Liver (tissue), 9 donors: ENCODE results near the gene ULK4. TPM values are rescaled to one million over a fixed set of nuclear protein-coding genes. Genes with fewer than 3 reads are reported as not detected.

ENCODE experiments used
- DNase-seq: peaks from one replicate; pipeline ENCODE4 v3.0.0-alpha.2; 2017; ENCODE audit warnings: low spot score
- H3K27ac ChIP-seq, 2 donors: one replicate each; pipeline ENCODE4 v1.7.0; 2013; ENCODE audit warnings: inconsistent platforms in 2 of 2, low read length in 2 of 2, control low read depth in 1 of 2, low read depth in 1 of 2, mild to moderate bottlenecking in 1 of 2
- H3K27me3 ChIP-seq, 4 donors: one replicate each; pipeline versions ENCODE4 v1.6.1 to v1.7.0; 2013; ENCODE audit warnings: low read length in 3 of 4, inconsistent platforms in 1 of 4, mild to moderate bottlenecking in 1 of 4, moderate library complexity in 1 of 4; ENCODE audit not compliant: control insufficient read depth in 4 of 4, insufficient read depth in 4 of 4
- H3K36me3 ChIP-seq, 4 donors: one replicate each; pipeline versions ENCODE4 v1.6.1 to v1.7.0; 2013; ENCODE audit warnings: low read length in 3 of 4, mild to moderate bottlenecking in 3 of 4, low read depth in 1 of 4, moderate library complexity in 1 of 4; ENCODE audit not compliant: control insufficient read depth in 4 of 4, insufficient read depth in 3 of 4
- H3K4me1 ChIP-seq, 4 donors: one replicate each; pipeline versions ENCODE4 v1.6.1 to v1.7.0; 2013; ENCODE audit warnings: low read length in 3 of 4, mild to moderate bottlenecking in 3 of 4, moderate library complexity in 1 of 4; ENCODE audit not compliant: control insufficient read depth in 4 of 4, insufficient read depth in 4 of 4
- H3K4me3 ChIP-seq, 3 donors: one replicate each; pipeline versions ENCODE4 v1.6.1 to v1.7.0; 2013; ENCODE audit warnings: low read length in 3 of 3, control low read depth in 1 of 3, low read depth in 1 of 3, mild to moderate bottlenecking in 1 of 3
- H3K9ac ChIP-seq, 2 donors: one replicate each; pipeline ENCODE4 v1.7.0; 2013; ENCODE audit warnings: low read length in 2 of 2, mild to moderate bottlenecking in 2 of 2, moderate library complexity in 2 of 2, control low read depth in 1 of 2, low read depth in 1 of 2
- H3K9me3 ChIP-seq, 4 donors: one replicate each; pipeline versions ENCODE4 v1.6.1 to v1.7.0; 2013; ENCODE audit warnings: low read length in 3 of 4; ENCODE audit not compliant: control insufficient read depth in 4 of 4
- EGR1 ChIP-seq, 2 donors: IDR thresholded peaks; 2 replicates each; pipeline ENCODE4 v1.6.1; 2016 to 2018; ENCODE audit warnings: antibody characterized with exemption in 2 of 2, low read depth in 2 of 2
- FOXA1 ChIP-seq: IDR thresholded peaks from 2 replicates; pipeline ENCODE4 v1.6.1; 2016; ENCODE audit warnings: antibody characterized with exemption
- FOXA2 ChIP-seq: IDR thresholded peaks from 2 replicates; pipeline ENCODE4 v1.6.1; 2016; ENCODE audit warnings: antibody characterized with exemption
- HNF4A ChIP-seq, 2 donors: conservative IDR thresholded peaks; 2 replicates each; pipeline ENCODE4 v1.6.1; 2016; ENCODE audit warnings: antibody characterized with exemption in 2 of 2, mild to moderate bottlenecking in 2 of 2
- HNF4G ChIP-seq: IDR thresholded peaks from 2 replicates; pipeline ENCODE4 v1.6.1; 2016; ENCODE audit warnings: antibody characterized with exemption
- JUND ChIP-seq, 2 donors: IDR thresholded peaks; 2 replicates each; pipeline ENCODE4 v1.6.1; 2016; ENCODE audit warnings: antibody characterized with exemption in 2 of 2
- RAD21 ChIP-seq, 2 donors: IDR thresholded peaks; 2 replicates each; pipeline ENCODE4 v1.6.1; 2016; ENCODE audit warnings: antibody characterized with exemption in 2 of 2, mild to moderate bottlenecking in 2 of 2
- TAF1 ChIP-seq: conservative IDR thresholded peaks from 2 replicates; pipeline ENCODE4 v1.6.1; 2016; ENCODE audit warnings: antibody characterized with exemption, mild to moderate bottlenecking
- WGBS: extraction: QIAGEN DNeasy Blood & Tissue Kit; methylation state at CpG from one replicate; pipeline ENCODE4 v1.1.7; 2013; 5-methylcytosine and 5-hydroxymethylcytosine counted together
- polyA plus RNA-seq, 2 donors: library from polyadenylated mRNA; stranded (reverse) in 1 of 2; unstranded in 1 of 2; fragments of 200-250 nt in 1 of 2; fragments of >200 nt in 1 of 2; fragmentation: Nextera tagmentation in 1 of 2; extraction: Ambion mirVana in 1 of 2; gene quantifications; one replicate each; pipeline versions ENCODE4 v1.2.1 to v1.2.3, GENCODE V29; 2013 to 2015
- total RNA-seq, 2 donors: library from RNA; depleted of rRNA; stranded (reverse); fragments of >200 nt; gene quantifications; one replicate each; pipeline ENCODE4 v1.2.3, GENCODE V29; 2014
- TF ChIP-seq, protein P1 (sequence below): fragments of 150-350 bp; IDR thresholded peaks from 2 replicates; pipeline ENCODE4 v1.5.1; 2017; ENCODE audit warnings: improper control_type of control experiment, low read depth, low read length; ENCODE audit not compliant: missing input control
- TF ChIP-seq, protein P2 (sequence below): IDR thresholded peaks from 2 replicates; pipeline ENCODE4 v1.6.1; 2016; ENCODE audit warnings: antibody characterized with exemption
- TF ChIP-seq, protein P3 (sequence below): IDR thresholded peaks from 2 replicates; pipeline ENCODE4 v1.6.1; 2016; ENCODE audit warnings: antibody characterized with exemption
- TF ChIP-seq, protein P4 (sequence below): IDR thresholded peaks from 2 replicates; pipeline ENCODE4 v1.6.1; 2016; ENCODE audit warnings: antibody characterized with exemption
- TF ChIP-seq, protein P5 (sequence below): IDR thresholded peaks from 2 replicates; pipeline ENCODE4 v1.6.1; 2016; ENCODE audit warnings: antibody characterized with exemption, mild to moderate bottlenecking
- donor health status: healthy.
- donor health status: healthy.
- donor health status: healthy.
- donor health status: healthy.
- donor health status: healthy.

The ULK4 gene
- total and polyA plus RNA-seq, 4 donors, result 1.1 to 11.5 (median 3.2) TPM

DNA sequence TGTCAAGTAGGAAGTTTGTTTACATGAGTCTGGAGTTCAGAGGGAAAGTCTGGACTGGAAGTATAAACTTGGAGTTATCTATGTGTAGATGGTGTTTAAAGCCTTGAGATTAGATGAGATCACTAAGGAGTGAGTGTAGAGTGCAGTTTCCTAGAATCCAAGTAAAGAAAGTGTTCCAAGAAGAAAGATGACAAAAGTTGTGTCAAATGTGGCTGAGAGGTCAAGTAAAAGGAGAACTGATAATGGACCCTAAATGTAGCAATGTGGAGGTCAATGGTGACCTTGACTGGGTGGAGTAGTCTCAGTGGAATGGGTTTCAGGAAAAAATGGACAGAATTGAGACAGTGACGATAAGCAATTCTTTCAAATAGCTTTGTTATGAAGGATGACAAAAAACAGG lies 39.9 kb upstream of the ULK4 start:
- TF ChIP-seq, protein P1, sequence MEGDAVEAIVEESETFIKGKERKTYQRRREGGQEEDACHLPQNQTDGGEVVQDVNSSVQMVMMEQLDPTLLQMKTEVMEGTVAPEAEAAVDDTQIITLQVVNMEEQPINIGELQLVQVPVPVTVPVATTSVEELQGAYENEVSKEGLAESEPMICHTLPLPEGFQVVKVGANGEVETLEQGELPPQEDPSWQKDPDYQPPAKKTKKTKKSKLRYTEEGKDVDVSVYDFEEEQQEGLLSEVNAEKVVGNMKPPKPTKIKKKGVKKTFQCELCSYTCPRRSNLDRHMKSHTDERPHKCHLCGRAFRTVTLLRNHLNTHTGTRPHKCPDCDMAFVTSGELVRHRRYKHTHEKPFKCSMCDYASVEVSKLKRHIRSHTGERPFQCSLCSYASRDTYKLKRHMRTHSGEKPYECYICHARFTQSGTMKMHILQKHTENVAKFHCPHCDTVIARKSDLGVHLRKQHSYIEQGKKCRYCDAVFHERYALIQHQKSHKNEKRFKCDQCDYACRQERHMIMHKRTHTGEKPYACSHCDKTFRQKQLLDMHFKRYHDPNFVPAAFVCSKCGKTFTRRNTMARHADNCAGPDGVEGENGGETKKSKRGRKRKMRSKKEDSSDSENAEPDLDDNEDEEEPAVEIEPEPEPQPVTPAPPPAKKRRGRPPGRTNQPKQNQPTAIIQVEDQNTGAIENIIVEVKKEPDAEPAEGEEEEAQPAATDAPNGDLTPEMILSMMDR, result no peak
- TF ChIP-seq FOXA1 (no peak), EGR1 (IDR thresholded peaks at IDR 0.05; ENCODE audit: low read depth in 2 of 2) (no peak), HNF4G (no peak), FOXA2 (no peak), TAF1 (no peak), RAD21 (IDR thresholded peaks at IDR 0.05) (no peak)
- TF ChIP-seq, protein P2, sequence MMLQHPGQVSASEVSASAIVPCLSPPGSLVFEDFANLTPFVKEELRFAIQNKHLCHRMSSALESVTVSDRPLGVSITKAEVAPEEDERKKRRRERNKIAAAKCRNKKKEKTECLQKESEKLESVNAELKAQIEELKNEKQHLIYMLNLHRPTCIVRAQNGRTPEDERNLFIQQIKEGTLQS, result no peak
- TF ChIP-seq, protein P3, sequence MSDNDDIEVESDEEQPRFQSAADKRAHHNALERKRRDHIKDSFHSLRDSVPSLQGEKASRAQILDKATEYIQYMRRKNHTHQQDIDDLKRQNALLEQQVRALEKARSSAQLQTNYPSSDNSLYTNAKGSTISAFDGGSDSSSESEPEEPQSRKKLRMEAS, result no peak
- TF ChIP-seq, protein P4, sequence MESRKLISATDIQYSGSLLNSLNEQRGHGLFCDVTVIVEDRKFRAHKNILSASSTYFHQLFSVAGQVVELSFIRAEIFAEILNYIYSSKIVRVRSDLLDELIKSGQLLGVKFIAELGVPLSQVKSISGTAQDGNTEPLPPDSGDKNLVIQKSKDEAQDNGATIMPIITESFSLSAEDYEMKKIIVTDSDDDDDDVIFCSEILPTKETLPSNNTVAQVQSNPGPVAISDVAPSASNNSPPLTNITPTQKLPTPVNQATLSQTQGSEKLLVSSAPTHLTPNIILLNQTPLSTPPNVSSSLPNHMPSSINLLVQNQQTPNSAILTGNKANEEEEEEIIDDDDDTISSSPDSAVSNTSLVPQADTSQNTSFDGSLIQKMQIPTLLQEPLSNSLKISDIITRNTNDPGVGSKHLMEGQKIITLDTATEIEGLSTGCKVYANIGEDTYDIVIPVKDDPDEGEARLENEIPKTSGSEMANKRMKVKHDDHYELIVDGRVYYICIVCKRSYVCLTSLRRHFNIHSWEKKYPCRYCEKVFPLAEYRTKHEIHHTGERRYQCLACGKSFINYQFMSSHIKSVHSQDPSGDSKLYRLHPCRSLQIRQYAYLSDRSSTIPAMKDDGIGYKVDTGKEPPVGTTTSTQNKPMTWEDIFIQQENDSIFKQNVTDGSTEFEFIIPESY, result no peak
- no peaks in the 10 kb centered on the region for H3K36me3 ChIP-seq
- H3K4me1 ChIP-seq, result no peaks in the 10 kb centered on the region
- H3K27ac ChIP-seq, result no peak overlapping the region
- no peak for DNase-seq
- no peak overlapping the region for H3K9ac ChIP-seq
- 93% methylated on average over 1 of the region's 1 CpG for WGBS
- no peaks in the 10 kb centered on the region for H3K9me3 ChIP-seq
- no peaks in the 10 kb centered on the region for H3K27me3 ChIP-seq
- no peak overlapping the region for H3K4me3 ChIP-seq

DNA sequence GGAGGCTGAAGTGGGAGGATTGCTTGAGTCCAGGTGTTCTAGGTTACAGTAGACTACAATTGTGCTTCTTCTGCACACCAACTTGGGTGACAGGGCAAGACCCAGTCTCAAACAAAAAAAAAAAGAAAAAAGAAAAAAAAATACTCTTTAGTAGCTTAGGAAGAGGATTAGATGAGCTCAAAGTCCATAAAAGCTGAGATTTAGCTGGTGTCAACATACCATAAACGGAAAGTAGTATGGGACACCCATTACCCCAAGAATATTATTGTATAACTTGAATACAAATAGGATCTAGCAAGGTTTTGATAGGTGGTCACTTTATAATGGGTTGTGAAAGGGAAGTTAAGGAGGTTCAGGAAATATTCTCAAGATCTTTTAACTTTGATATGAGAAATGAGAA lies 38.0 kb upstream of the ULK4 start:
- WGBS, result 65% methylated on average over 1 of the region's 1 CpG
- DNase-seq, result no peak
- Histone ChIP-seq H3K4me3 (no peak overlapping the region), H3K9ac (no peak overlapping the region), H3K36me3 (no peaks in the 10 kb centered on the region), H3K27me3 (no peaks in the 10 kb centered on the region), H3K27ac (no peak overlapping the region), H3K9me3 (no peaks in the 10 kb centered on the region), H3K4me1 (no peaks in the 10 kb centered on the region)
- TF ChIP-seq HNF4A (conservative IDR thresholded peaks at IDR 0.05), result no peak

DNA sequence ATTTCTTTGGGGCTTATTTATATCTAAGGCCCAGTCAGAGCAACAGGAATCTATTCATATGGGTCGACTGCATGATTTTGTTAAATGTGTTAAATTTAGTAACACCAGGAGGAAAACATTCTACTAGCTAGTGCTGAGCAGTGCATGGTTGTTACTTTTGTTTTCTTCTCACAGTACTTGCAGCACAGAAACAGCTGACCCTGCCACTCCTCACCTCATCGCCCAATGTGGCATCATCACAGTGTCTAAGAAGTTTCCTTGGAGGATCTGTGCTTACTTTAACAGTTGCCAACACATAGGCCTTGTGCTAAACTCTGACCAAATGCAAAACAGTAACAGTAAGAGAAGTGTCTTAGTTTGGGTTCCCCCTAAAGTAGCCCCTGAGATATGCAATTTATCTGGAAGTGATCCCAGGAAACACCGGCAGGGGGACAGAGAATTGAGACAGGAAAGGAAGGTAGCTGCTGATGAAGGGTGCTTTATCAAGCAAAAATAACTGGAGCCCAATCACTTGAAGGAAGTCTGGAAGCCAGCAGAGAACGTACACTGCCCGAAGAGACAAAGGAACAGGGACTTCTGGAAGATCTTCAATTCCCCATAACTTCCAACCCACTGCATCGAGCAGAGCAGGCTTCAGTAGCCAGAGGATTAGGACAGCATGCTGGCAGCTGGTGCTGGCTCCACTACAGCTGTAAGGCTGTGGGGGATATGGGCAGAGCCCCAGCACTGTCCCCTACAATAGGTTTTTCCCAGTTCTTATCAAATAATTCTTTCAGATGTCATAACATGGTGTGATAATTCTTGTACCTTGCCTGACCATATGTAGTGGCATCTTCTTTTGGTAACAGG lies 36.0 kb upstream of the ULK4 start:
- WGBS, result 73% methylated on average over 6 of the region's 6 CpGs
- Histone ChIP-seq H3K27me3 (no peaks in the 10 kb centered on the region), H3K27ac (no peak overlapping the region), H3K4me3 (no peak overlapping the region), H3K9me3 (no peaks in the 10 kb centered on the region), H3K9ac (no peak overlapping the region), H3K36me3 (no peaks in the 10 kb centered on the region), H3K4me1 (no peaks in the 10 kb centered on the region)
- DNase-seq, result no peak
- no peak for TF ChIP-seq JUND (IDR thresholded peaks at IDR 0.05)
- TF ChIP-seq RAD21 (IDR thresholded peaks at IDR 0.05), result peak; percentile 22 to 69
- TF ChIP-seq, protein P1, result peak; percentile 22
- TF ChIP-seq, protein P5, sequence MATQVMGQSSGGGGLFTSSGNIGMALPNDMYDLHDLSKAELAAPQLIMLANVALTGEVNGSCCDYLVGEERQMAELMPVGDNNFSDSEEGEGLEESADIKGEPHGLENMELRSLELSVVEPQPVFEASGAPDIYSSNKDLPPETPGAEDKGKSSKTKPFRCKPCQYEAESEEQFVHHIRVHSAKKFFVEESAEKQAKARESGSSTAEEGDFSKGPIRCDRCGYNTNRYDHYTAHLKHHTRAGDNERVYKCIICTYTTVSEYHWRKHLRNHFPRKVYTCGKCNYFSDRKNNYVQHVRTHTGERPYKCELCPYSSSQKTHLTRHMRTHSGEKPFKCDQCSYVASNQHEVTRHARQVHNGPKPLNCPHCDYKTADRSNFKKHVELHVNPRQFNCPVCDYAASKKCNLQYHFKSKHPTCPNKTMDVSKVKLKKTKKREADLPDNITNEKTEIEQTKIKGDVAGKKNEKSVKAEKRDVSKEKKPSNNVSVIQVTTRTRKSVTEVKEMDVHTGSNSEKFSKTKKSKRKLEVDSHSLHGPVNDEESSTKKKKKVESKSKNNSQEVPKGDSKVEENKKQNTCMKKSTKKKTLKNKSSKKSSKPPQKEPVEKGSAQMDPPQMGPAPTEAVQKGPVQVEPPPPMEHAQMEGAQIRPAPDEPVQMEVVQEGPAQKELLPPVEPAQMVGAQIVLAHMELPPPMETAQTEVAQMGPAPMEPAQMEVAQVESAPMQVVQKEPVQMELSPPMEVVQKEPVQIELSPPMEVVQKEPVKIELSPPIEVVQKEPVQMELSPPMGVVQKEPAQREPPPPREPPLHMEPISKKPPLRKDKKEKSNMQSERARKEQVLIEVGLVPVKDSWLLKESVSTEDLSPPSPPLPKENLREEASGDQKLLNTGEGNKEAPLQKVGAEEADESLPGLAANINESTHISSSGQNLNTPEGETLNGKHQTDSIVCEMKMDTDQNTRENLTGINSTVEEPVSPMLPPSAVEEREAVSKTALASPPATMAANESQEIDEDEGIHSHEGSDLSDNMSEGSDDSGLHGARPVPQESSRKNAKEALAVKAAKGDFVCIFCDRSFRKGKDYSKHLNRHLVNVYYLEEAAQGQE, result no peak
